ENCODE measurements around the gene RABIF. TPM values are rescaled to one million over a fixed set of nuclear protein-coding genes. Genes with fewer than 3 reads are reported as not detected.

Gene RABIF
- total and polyA plus RNA-seq, 2 donors (not counting 1 experiment from before 2014, with no cell fraction given) = 8.2 to 14.2 TPM

DNA sequence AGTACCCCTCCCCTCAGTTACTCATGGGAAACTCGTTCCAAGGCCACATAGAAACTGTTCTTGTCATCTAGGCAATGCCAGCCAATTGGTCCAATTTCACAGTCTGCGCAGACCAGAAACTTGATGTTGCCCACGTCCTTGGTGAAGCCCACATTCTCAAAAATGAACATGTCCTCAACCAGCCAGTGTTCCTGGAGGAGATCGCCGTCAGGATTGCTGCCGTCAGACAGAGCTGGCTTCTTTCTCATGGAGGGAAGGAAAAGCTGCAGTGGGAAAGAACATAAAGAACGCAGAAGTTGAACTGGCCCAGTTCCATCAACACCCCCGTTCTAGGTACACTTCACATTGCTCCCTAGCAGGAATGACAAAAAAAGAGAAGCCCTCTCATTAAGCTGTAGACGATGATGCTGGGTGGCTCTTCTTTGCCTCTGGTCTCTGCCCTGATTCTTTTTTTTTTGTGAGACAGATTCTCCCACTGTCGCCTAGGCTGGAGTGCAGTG, 7.9 kb downstream of the RABIF start:
- Mint-ChIP-seq H3K4me3 (no peak overlapping the region), H3K27ac (no peak overlapping the region), H3K9me3 (ENCODE audit: insufficient read depth) (no peaks in the 10 kb centered on the region), H3K4me1 (peaks cover 5% of the 10 kb centered on the region), H3K27me3 (no peaks in the 10 kb centered on the region)
- ATAC-seq (ENCODE audit: low read depth) (no peak), DNase-seq (no peak)
- Histone ChIP-seq H3K4me1 (ENCODE audit: control insufficient read depth in 2 of 2, insufficient read depth in 2 of 2, low read length in 2 of 2) (no peaks in the 10 kb centered on the region), H3K9ac (ENCODE audit: low read length) (no peak overlapping the region), H2AFZ (ENCODE audit: insufficient read depth, low read depth, low read length, poor library complexity, severe bottlenecking) (no peak overlapping the region), H3K27ac (ENCODE audit: low read length in 2 of 2) (no peak overlapping the region), H3K27me3 (replicated peaks in 1 of 4; ENCODE audit: control extremely low read depth in 1 of 4, control insufficient read depth in 3 of 4, insufficient read depth in 4 of 4, low read length in 3 of 4) (no peaks in the 10 kb centered on the region), H3K9me3 (ENCODE audit: control extremely low read depth in 1 of 3, control insufficient read depth in 2 of 3, insufficient read depth in 1 of 3, low read length in 2 of 3) (no peaks in the 10 kb centered on the region), H3K4me3 (ENCODE audit: control extremely low read depth in 1 of 5, extremely low read depth in 1 of 5, insufficient read depth in 1 of 5, low read depth in 2 of 5, low read length in 4 of 5) (no peak overlapping the region), H4K20me1 (ENCODE audit: control insufficient read depth, insufficient read depth, low read length, poor library complexity, severe bottlenecking) (peaks cover 37% of the 10 kb centered on the region), H3K79me2 (ENCODE audit: control insufficient read depth, insufficient read depth, low read length) (peaks cover 38% of the 10 kb centered on the region), H3K36me3 (replicated peaks in 1 of 2; ENCODE audit: control extremely low read depth in 1 of 2, control insufficient read depth in 1 of 2, extremely low read depth in 1 of 2, insufficient read depth in 2 of 2, low read length in 1 of 2) (peaks cover 16 to 45% of the 10 kb centered on the region in 2 experiments), H3K4me2 (replicated peaks; ENCODE audit: low read depth, low read length, poor library complexity, severe bottlenecking) (no peak overlapping the region)
- ChIA-PET POLR2A (no interaction called here), CTCF (interaction anchor here (0.7 to 1.1 kb wide), 3 partner anchors 11 to 30 kb away, joined by 3 to 5 read pairs (median 3); no protein-coding TSS in a partner anchor)
- TF ChIP-seq EZH2 (IDR thresholded peaks at IDR 0.05; ENCODE audit: borderline replicate concordance, insufficient read depth, low read depth, low read length, poor library complexity, severe bottlenecking) (no peak), CTCF (IDR thresholded peaks at IDR 0.05) (no peak)
- WGBS (ENCODE audit: insufficient coverage) = 97% methylated on average over 6 of the region's 10 CpGs
- intact Hi-C loops (cut with micrococcal nuclease) = no loop called here

- no peaks in the 10 kb centered on the region for H3K27me3 Mint-ChIP-seq
- no peaks in the 10 kb centered on the region for H3K27me3 ChIP-seq (replicated peaks in 1 of 4; ENCODE audit: control extremely low read depth in 1 of 4, control insufficient read depth in 3 of 4, insufficient read depth in 4 of 4, low read length in 3 of 4)
- H3K4me1 Mint-ChIP-seq = peaks cover 5% of the 10 kb centered on the region
- H4K20me1 ChIP-seq (ENCODE audit: control insufficient read depth, insufficient read depth, low read length, poor library complexity, severe bottlenecking) = peaks cover 32% of the 10 kb centered on the region
- peaks cover 16 to 45% of the 10 kb centered on the region in 2 experiments for H3K36me3 ChIP-seq (replicated peaks in 1 of 2; ENCODE audit: control extremely low read depth in 1 of 2, control insufficient read depth in 1 of 2, extremely low read depth in 1 of 2, insufficient read depth in 2 of 2, low read length in 1 of 2)
- H3K4me3 Mint-ChIP-seq = no peak overlapping the region
- H3K27ac ChIP-seq (ENCODE audit: low read length in 2 of 2) = no peak overlapping the region
- H3K9ac ChIP-seq (ENCODE audit: low read length) = no peak overlapping the region
- TF ChIP-seq EZH2 (IDR thresholded peaks at IDR 0.05; ENCODE audit: borderline replicate concordance, insufficient read depth, low read depth, low read length, poor library complexity, severe bottlenecking) (no peak), CTCF (IDR thresholded peaks at IDR 0.05) (no peak)
- H3K4me1 ChIP-seq (ENCODE audit: control insufficient read depth in 2 of 2, insufficient read depth in 2 of 2, low read length in 2 of 2) = no peaks in the 10 kb centered on the region
- ChIA-PET POLR2A (no interaction called here), CTCF (no interaction called here)
- no peak overlapping the region for H3K27ac Mint-ChIP-seq
- no peaks in the 10 kb centered on the region for H3K9me3 ChIP-seq (ENCODE audit: control extremely low read depth in 1 of 3, control insufficient read depth in 2 of 3, insufficient read depth in 1 of 3, low read length in 2 of 3)
- H3K79me2 ChIP-seq (ENCODE audit: control insufficient read depth, insufficient read depth, low read length) = peaks cover 31% of the 10 kb centered on the region
- DNase-seq (no peak), ATAC-seq (ENCODE audit: low read depth) (no peak)
- H3K4me3 ChIP-seq (ENCODE audit: control extremely low read depth in 1 of 5, extremely low read depth in 1 of 5, insufficient read depth in 1 of 5, low read depth in 2 of 5, low read length in 4 of 5) = no peak overlapping the region
- no peak overlapping the region for H3K4me2 ChIP-seq (replicated peaks; ENCODE audit: low read depth, low read length, poor library complexity, severe bottlenecking)
- H3K9me3 Mint-ChIP-seq (ENCODE audit: insufficient read depth) = no peaks in the 10 kb centered on the region
- intact Hi-C loops (cut with micrococcal nuclease) = no loop called here
- no peak overlapping the region for H2AFZ ChIP-seq (ENCODE audit: insufficient read depth, low read depth, low read length, poor library complexity, severe bottlenecking)
These were observed 8.9 kb downstream of the RABIF start for GRCh38 chr1:202880062-202880461.

Data from B cell (primary cell).